ENCODE data around the gene PIEZO2. TPM values are rescaled to one million over a fixed set of nuclear protein-coding genes. Genes with fewer than 3 reads are reported as not detected.
"Not testable (repeated sequence)": the region's sequence is repeated elsewhere in the genome, so short reads cannot be mapped to it uniquely, and the experiment has no call there.

PIEZO2 gene
- total RNA-seq, 1 experiment from 2014 or later = 0.57 TPM

- Histone ChIP-seq H3K36me3 (ENCODE audit: control insufficient read depth, insufficient read depth, low read length) (no peaks in the 10 kb centered on the region), H3K27ac (ENCODE audit: low read length) (no peak overlapping the region), H3K27me3 (ENCODE audit: control insufficient read depth, insufficient read depth, low read length) (no peaks in the 10 kb centered on the region), H3K4me3 (ENCODE audit: low read depth in 2 of 2, low read length in 2 of 2) (no peak overlapping the region), H3K4me1 (ENCODE audit: control insufficient read depth, insufficient read depth, low read length) (no peaks in the 10 kb centered on the region), H3K9me3 (ENCODE audit: control insufficient read depth, insufficient read depth, low read depth, low read length) (no peaks in the 10 kb centered on the region)
- in situ Hi-C loops (cut with HindIII; ENCODE audit: low pct_unique_long_range_greater_than_20kb, low sequenced_read_pairs) (no loop called here), intact Hi-C loops (cut with micrococcal nuclease; ENCODE audit: unreplicated experiment) (loop anchor here (10.0 kb wide), 1 partner anchor 379 kb away; no protein-coding TSS in a partner anchor)
- no TSS peak for BruUV-seq (replicated peaks)
- DNase-seq (ENCODE audit: low read depth, low spot score) (no peak), ATAC-seq (no peak)
- CTCF ChIA-PET = no interaction called here
- POLR2A ChIA-PET = no interaction called here
- TF ChIP-seq, protein P1, sequence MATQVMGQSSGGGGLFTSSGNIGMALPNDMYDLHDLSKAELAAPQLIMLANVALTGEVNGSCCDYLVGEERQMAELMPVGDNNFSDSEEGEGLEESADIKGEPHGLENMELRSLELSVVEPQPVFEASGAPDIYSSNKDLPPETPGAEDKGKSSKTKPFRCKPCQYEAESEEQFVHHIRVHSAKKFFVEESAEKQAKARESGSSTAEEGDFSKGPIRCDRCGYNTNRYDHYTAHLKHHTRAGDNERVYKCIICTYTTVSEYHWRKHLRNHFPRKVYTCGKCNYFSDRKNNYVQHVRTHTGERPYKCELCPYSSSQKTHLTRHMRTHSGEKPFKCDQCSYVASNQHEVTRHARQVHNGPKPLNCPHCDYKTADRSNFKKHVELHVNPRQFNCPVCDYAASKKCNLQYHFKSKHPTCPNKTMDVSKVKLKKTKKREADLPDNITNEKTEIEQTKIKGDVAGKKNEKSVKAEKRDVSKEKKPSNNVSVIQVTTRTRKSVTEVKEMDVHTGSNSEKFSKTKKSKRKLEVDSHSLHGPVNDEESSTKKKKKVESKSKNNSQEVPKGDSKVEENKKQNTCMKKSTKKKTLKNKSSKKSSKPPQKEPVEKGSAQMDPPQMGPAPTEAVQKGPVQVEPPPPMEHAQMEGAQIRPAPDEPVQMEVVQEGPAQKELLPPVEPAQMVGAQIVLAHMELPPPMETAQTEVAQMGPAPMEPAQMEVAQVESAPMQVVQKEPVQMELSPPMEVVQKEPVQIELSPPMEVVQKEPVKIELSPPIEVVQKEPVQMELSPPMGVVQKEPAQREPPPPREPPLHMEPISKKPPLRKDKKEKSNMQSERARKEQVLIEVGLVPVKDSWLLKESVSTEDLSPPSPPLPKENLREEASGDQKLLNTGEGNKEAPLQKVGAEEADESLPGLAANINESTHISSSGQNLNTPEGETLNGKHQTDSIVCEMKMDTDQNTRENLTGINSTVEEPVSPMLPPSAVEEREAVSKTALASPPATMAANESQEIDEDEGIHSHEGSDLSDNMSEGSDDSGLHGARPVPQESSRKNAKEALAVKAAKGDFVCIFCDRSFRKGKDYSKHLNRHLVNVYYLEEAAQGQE (IDR thresholded peaks at IDR 0.05; ENCODE audit: insufficient read depth in 1 of 2, low read depth in 2 of 2, low read length in 1 of 2) = no peak
- TF ChIP-seq POLR2AphosphoS5 (IDR thresholded peaks at IDR 0.05; ENCODE audit: low read depth, low read length) (no peak), CTCF (IDR thresholded peaks at IDR 0.05) (no peak), SIN3A (IDR thresholded peaks at IDR 0.05; ENCODE audit: borderline replicate concordance, insufficient read depth, low read depth, low read length) (no peak), TCF7L2 (IDR thresholded peaks at IDR 0.05; ENCODE audit: low read depth, low read length) (no peak)
Measured at GRCh38 chr18:11175266-11175979, 26.1 kb upstream of the PIEZO2 start.

GRCh38 chr18:11174179-11174578, 24.8 kb upstream of the PIEZO2 start:
- not testable (repeated sequence) for BruUV-seq (replicated peaks); ATAC-seq

GRCh38 chr18:11167778-11168177, 18.4 kb upstream of the PIEZO2 start:
- H3K36me3 ChIP-seq (ENCODE audit: control insufficient read depth, insufficient read depth, low read length) = no peaks in the 10 kb centered on the region
- no peaks in the 10 kb centered on the region for H3K4me1 ChIP-seq (ENCODE audit: control insufficient read depth, insufficient read depth, low read length)
- CTCF ChIA-PET = no interaction called here
- in situ Hi-C loops (cut with HindIII; ENCODE audit: low pct_unique_long_range_greater_than_20kb, low sequenced_read_pairs) (no loop called here), intact Hi-C loops (cut with micrococcal nuclease; ENCODE audit: unreplicated experiment) (loop anchor here (10.0 kb wide), 1 partner anchor 383 kb away; no protein-coding TSS in a partner anchor)
- no peak for TF ChIP-seq POLR2AphosphoS5 (IDR thresholded peaks at IDR 0.05; ENCODE audit: low read depth, low read length)
- no peak for TF ChIP-seq CTCF (IDR thresholded peaks at IDR 0.05)
- TF ChIP-seq TCF7L2 (IDR thresholded peaks at IDR 0.05; ENCODE audit: low read depth, low read length) = no peak
- TF ChIP-seq, protein P1 (IDR thresholded peaks at IDR 0.05; ENCODE audit: insufficient read depth in 1 of 2, low read depth in 2 of 2, low read length in 1 of 2) = no peak
- no peak for TF ChIP-seq SIN3A (IDR thresholded peaks at IDR 0.05; ENCODE audit: borderline replicate concordance, insufficient read depth, low read depth, low read length)
- ATAC-seq (no peak), DNase-seq (ENCODE audit: low read depth, low spot score) (no peak)
- no peak overlapping the region for H3K4me3 ChIP-seq (ENCODE audit: low read depth in 2 of 2, low read length in 2 of 2)
- no peaks in the 10 kb centered on the region for H3K27me3 ChIP-seq (ENCODE audit: control insufficient read depth, insufficient read depth, low read length)
- no peaks in the 10 kb centered on the region for H3K9me3 ChIP-seq (ENCODE audit: control insufficient read depth, insufficient read depth, low read depth, low read length)
- no peak overlapping the region for H3K27ac ChIP-seq (ENCODE audit: low read length)
- POLR2A ChIA-PET = no interaction called here
- no TSS peak for BruUV-seq (replicated peaks)

More at GRCh38 chr18:11174179-11174578, 24.8 kb upstream of the PIEZO2 start:
- H3K4me1 ChIP-seq (ENCODE audit: control insufficient read depth, insufficient read depth, low read length); H3K9me3 ChIP-seq (ENCODE audit: control insufficient read depth, insufficient read depth, low read depth, low read length); H3K36me3 ChIP-seq (ENCODE audit: control insufficient read depth, insufficient read depth, low read length); H3K4me3 ChIP-seq (ENCODE audit: low read depth in 2 of 2, low read length in 2 of 2); in situ Hi-C loops (cut with HindIII; ENCODE audit: low pct_unique_long_range_greater_than_20kb, low sequenced_read_pairs); CTCF ChIA-PET; DNase-seq (ENCODE audit: low read depth, low spot score); H3K27me3 ChIP-seq (ENCODE audit: control insufficient read depth, insufficient read depth, low read length); H3K27ac ChIP-seq (ENCODE audit: low read length): not testable (repeated sequence)
- POLR2A ChIA-PET = interaction anchor here (0.7 kb wide), 1 partner anchor 376 kb away, joined by 4 read pairs; no protein-coding TSS in a partner anchor
- intact Hi-C loops (cut with micrococcal nuclease; ENCODE audit: unreplicated experiment) = loop anchor here (10.0 kb wide), 1 partner anchor 381 kb away; no protein-coding TSS in a partner anchor

All from Panc1 (cell line).